Measurements from ENCODE around the gene ZNF697.
"Not testable (repeated sequence)": the region's sequence is repeated elsewhere in the genome, so short reads cannot be mapped to it uniquely, and the experiment has no call there.

ZNF697 gene

DNA sequence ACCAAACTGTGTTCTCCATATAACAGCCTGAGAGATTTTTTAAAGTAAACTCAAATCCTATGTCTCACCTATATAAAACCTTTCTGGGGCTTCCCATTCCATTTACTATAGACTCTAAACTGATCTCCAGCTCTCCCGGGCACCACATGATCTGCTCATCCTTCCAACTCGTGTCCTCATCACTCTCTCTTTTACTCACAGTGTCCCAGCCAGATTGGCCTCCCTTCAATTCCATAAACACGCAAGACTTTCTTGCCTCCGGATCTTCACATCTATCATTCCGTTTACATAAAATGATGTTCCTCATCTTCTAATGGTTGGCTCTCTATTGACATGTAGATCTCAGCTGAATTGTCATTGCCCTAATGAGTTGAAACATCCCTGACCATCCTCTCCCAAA lies 59.4 kb downstream of the ZNF697 start:
- H3K4me3 ChIP-seq (ENCODE audit: low read depth, low read length), result no peak overlapping the region
- TF ChIP-seq, protein P1, sequence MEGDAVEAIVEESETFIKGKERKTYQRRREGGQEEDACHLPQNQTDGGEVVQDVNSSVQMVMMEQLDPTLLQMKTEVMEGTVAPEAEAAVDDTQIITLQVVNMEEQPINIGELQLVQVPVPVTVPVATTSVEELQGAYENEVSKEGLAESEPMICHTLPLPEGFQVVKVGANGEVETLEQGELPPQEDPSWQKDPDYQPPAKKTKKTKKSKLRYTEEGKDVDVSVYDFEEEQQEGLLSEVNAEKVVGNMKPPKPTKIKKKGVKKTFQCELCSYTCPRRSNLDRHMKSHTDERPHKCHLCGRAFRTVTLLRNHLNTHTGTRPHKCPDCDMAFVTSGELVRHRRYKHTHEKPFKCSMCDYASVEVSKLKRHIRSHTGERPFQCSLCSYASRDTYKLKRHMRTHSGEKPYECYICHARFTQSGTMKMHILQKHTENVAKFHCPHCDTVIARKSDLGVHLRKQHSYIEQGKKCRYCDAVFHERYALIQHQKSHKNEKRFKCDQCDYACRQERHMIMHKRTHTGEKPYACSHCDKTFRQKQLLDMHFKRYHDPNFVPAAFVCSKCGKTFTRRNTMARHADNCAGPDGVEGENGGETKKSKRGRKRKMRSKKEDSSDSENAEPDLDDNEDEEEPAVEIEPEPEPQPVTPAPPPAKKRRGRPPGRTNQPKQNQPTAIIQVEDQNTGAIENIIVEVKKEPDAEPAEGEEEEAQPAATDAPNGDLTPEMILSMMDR (IDR thresholded peaks at IDR 0.05; ENCODE audit: borderline replicate concordance, insufficient read depth, low read depth, low read length), result no peak

DNA sequence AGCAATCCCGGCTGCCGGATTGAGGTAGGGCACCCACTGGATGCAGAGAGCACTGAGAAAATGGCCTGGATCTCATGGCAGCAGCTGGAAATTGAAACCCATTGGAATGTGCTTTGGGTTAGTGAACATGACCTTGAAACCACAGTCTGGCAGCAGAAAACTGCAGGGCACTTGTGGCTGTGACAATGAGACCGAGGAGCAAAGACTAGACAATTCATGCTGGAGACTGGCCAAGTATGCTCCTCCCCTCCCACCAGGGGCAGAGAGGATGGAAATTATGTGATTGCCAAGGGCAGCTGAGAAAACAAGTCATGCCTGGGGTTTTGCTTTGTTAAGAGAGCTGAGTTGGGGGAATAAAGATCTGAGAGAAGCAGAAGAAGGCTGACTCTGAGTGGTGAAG lies 60.7 kb downstream of the ZNF697 start:
- TF ChIP-seq, protein P1 (IDR thresholded peaks at IDR 0.05; ENCODE audit: borderline replicate concordance, insufficient read depth, low read depth, low read length), result no peak
- H3K4me3 ChIP-seq (ENCODE audit: low read depth, low read length), result no peak overlapping the region

DNA sequence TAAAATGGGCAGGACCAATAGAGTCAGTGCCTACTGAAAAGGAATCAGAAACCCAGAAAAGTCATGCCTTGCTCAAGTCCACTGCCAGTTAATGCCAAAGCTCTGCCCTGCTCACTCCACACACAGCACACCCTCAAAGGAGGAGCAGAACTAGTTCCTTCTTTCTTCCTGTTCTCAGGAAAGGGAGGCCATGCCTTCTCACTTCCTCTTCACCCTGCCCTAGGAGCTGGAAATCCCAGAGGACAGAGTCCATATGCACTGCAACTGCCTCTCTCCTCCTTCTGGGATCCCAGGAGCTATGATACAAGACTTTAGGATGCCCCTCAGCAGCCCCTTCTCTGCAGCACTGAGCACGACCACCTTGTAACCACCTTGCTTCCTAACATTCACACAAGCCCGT lies 62.3 kb downstream of the ZNF697 start:
- H3K4me3 ChIP-seq (ENCODE audit: low read depth, low read length), result not testable (repeated sequence)

DNA sequence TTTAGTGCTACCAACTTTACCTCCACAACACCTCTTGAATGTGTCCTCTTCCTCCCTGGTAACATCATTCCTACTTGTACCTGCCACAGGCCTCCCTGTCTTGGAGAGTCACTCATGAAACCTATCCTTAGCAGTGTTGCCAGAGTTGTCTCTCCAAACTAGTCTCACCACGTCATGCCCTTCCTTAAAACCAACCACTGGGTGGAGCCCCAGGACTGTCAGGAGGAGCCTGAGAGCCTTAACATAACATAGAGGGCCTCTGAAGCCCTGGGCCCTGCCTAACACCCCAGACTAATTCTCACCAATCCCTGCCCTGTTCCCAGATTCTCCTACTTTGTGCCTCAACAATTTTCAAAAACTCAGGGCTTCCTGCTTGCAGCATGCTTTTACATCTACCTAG lies 65.3 kb downstream of the ZNF697 start:
- TF ChIP-seq, protein P1 (IDR thresholded peaks at IDR 0.05; ENCODE audit: borderline replicate concordance, insufficient read depth, low read depth, low read length), result peak; percentile 32; the same call in 1 of the 2 replicates
- H3K4me3 ChIP-seq (ENCODE audit: low read depth, low read length), result no peak overlapping the region

DNA sequence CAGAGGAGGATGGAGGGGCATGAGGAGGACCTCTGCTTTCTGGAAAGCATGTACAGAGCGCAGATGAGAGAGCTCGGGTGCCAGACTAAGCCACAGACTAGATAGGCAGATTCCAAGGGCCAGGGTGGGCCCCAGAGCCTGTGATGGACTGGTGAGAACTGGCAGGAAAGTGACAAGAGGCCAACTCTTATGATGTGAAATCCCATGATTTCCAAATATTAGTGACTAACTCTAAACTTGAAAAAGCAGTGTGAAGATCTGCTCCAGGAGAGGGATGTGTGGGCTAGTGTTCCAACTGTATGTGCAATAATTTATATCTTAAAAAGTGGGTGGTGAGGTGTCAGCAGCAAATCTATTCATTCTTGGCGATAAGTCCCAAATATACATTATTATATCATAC lies 67.0 kb downstream of the ZNF697 start:
- not testable (repeated sequence) for H3K4me3 ChIP-seq (ENCODE audit: low read depth, low read length)

DNA sequence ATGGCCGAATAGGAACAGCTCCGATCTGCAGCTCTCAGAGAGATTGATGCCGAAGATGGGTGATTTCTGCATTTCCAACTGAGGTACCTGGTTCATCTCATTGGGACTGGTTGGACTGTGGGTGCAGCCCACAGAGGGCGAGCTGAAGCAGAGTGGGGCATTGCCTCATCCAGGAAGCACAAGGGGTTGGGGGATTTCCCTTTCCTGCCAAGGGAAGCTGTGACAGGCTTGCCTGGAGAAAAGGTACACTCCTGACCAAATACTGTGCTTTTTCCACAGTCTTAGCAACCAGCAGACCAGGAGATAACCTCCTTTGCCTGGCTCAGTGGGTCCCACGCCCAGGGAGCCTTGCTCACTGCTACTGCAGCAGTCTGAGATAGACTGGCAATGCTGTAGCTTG lies 74.2 kb downstream of the ZNF697 start:
- H3K4me3 ChIP-seq (ENCODE audit: low read depth, low read length), result no peak overlapping the region
- TF ChIP-seq, protein P1 (IDR thresholded peaks at IDR 0.05; ENCODE audit: borderline replicate concordance, insufficient read depth, low read depth, low read length), result no peak

DNA sequence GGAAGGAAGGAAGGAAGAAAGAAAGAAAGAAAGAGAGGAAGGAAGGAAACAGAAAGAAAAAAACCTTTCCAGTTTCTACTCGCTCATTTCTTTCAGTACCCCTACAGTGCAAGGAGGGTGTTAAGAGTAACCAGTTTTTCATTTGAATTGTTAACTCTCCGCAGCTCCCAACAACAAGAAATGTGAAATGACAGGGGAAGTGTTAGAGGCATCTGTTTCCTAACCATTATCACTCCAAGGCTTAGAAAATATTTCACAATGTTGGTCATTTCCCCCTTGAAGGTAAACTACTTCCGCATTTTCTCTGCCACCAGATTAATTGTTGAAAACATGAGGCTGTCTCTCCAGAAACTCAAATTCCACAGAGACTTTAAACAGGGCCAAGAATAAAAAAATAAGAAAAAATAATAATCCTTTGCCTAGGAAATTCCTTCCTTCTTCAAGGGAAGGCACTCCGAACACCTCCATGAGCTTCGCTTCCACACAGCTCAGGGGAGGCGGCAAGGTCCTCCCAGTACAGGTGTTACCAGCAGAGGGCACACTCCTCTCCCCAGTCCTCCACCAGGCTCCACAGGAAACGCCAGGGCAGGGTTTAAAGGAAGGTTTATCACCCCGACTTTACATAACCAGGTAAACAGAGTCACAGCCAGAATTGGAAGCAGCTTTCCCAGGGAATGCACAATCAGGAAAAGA lies 78.0 kb downstream of the ZNF697 start:
- H3K4me3 ChIP-seq (ENCODE audit: low read depth, low read length), result not testable (repeated sequence)

All from GM12875 (cell line).